HFF-Myc (cell line): Measurements from ENCODE around the gene KRT2.

Experiments
- DNase-seq: peaks from one replicate; pipeline ENCODE4 v3.0.0-alpha.2; 2011; ENCODE audit warnings: low read depth; ENCODE audit errors: extremely low read depth
- H3K4me3 ChIP-seq: replicated peaks from 2 replicates; pipeline ENCODE4 v1.5.1; 2011; ENCODE audit warnings: low read depth, mild to moderate bottlenecking, control low read depth, low read length
- CTCF ChIP-seq: IDR thresholded peaks from 2 replicates; pipeline ENCODE4 v1.5.1; 2012; ENCODE audit warnings: mild to moderate bottlenecking, low read depth, low read length, control low read depth; ENCODE audit errors: missing control alignments

Gene KRT2

GRCh38 chr12:52669426-52669825, 17.4 kb upstream of the KRT2 start:
- H3K4me3 ChIP-seq: no peak overlapping the region
- DNase-seq: no peak
- TF ChIP-seq CTCF: no peak

GRCh38 chr12:52667931-52668330, 15.9 kb upstream of the KRT2 start:
- no peak for TF ChIP-seq CTCF

DNA sequence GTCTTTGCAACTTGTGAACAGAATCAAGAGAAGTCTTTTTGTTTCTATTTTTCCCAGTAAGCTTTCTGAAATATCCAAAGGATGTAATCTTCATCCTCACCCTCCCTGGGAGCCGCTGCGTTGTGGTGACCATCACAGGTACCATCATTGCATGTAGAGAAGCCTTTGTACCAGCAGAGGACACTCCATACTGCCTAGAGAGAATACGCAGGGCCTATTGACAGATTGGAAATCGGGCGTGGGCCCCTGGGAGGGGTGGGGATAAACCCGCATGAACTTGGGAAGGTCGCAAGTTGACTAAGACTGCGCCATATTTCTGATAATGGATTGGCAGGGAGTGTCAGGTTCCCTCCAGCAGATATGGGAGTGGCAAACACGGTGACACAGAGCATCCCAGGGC, 15.5 kb upstream of the KRT2 start:
- H3K4me3 ChIP-seq: no peak overlapping the region
- TF ChIP-seq CTCF: peak; percentile 4
- DNase-seq: no peak

More at GRCh38 chr12:52667931-52668330, 15.9 kb upstream of the KRT2 start:
- no peak overlapping the region for H3K4me3 ChIP-seq
- DNase-seq: no peak

- no peak for TF ChIP-seq CTCF
- H3K4me3 ChIP-seq: no peak overlapping the region
- no peak for DNase-seq
These were observed 14.5 kb upstream of the KRT2 start for GRCh38 chr12:52666471-52666870.

GRCh38 chr12:52663420-52663819, 11.4 kb upstream of the KRT2 start:
- no peak for DNase-seq
- no peak overlapping the region for H3K4me3 ChIP-seq
- no peak for TF ChIP-seq CTCF

DNA sequence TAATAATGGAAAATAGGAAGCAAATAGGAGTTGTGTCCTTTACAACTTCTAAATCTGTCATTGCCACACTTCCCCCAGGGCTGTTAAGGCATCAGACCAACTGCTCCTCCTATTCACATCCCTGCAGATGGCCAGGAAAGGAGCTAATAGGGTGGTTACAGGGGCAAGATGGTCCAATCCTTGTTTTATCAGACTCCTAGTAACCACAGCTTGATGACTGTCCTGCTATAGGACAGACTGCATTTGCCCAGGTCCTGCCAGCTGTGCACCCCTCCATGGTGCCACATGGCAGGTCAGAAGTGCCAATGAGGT, 10.9 kb upstream of the KRT2 start:
- no peak for DNase-seq
- no peak overlapping the region for H3K4me3 ChIP-seq
- TF ChIP-seq CTCF: no peak

- no peak overlapping the region for H3K4me3 ChIP-seq
- TF ChIP-seq CTCF: no peak
- DNase-seq: no peak
These were observed 10.3 kb upstream of the KRT2 start for GRCh38 chr12:52662093-52662917.
